Measurements from ENCODE around the gene CNTRL. TPM values are rescaled to one million over a fixed set of nuclear protein-coding genes. Genes with fewer than 3 reads are reported as not detected.
"Not testable (repeated sequence)": the region's sequence is repeated elsewhere in the genome, so short reads cannot be mapped to it uniquely, and the experiment has no call there.

Gene CNTRL
- polyA plus RNA-seq, 3 donors = 3.9 to 11.1 (median 6.7) TPM

GRCh38 chr9:121069396-121069795, 5.4 kb upstream of the CNTRL start:
- H3K27ac ChIP-seq (ENCODE audit: low read depth, low read length) = no peak overlapping the region
- 95 to 100% (median 100%) methylated on average over 1 of the region's 1 CpG for WGBS, 3 donors

GRCh38 chr9:121071370-121071755, 3.4 kb upstream of the CNTRL start:
- H3K27ac ChIP-seq (ENCODE audit: low read depth, low read length) = no peak overlapping the region
- WGBS, 3 donors = 92 to 98% (median 96%) methylated on average over 2 of the region's 2 CpGs

- WGBS, 3 donors = 16 to 44% (median 19%) methylated on average over 16 of the region's 16 CpGs
- no peak overlapping the region for H3K27ac ChIP-seq (ENCODE audit: low read depth, low read length)
Observed at GRCh38 chr9:121071756-121072421, 2.9 kb upstream of the CNTRL start.

GRCh38 chr9:121073038-121073437, 1.7 kb upstream of the CNTRL start:
- WGBS, 3 donors = 17 to 62% (median 21%) methylated on average over 4 of the region's 4 CpGs
- H3K27ac ChIP-seq (ENCODE audit: low read depth, low read length) = no peak overlapping the region

- H3K27ac ChIP-seq (ENCODE audit: low read depth, low read length) = peak overlapping the region; percentile 87
- 4 to 6% (median 5%) methylated on average over 19 of the region's 19 CpGs for WGBS, 3 donors
Observed at GRCh38 chr9:121075251-121076036, 689 bp downstream of the CNTRL start.

- H3K27ac ChIP-seq (ENCODE audit: low read depth, low read length) = no peak overlapping the region
- 68 to 75% (median 74%) methylated on average over 1 of the region's 1 CpG for WGBS, 3 donors
Observed at GRCh38 chr9:121082075-121082474, 7.3 kb downstream of the CNTRL start.

GRCh38 chr9:121085661-121086060, 10.9 kb downstream of the CNTRL start:
- whole genome bisulfite sequencing, 3 donors = 86 to 91% (median 87%) methylated on average over 1 of the region's 1 CpG

GRCh38 chr9:121088576-121088975, 13.8 kb downstream of the CNTRL start:
- H3K27ac ChIP-seq (ENCODE audit: low read depth, low read length) = no peak overlapping the region
- WGBS, 3 donors = 51 to 78% (median 66%) methylated on average over 3 of the region's 3 CpGs

More at GRCh38 chr9:121085661-121086060, 10.9 kb downstream of the CNTRL start:
- no peak overlapping the region for H3K27ac ChIP-seq (ENCODE audit: low read depth, low read length)

GRCh38 chr9:121090743-121091142, 16.0 kb downstream of the CNTRL start:
- 86 to 94% (median 92%) methylated on average over 6 of the region's 6 CpGs for WGBS, 3 donors
- not testable (repeated sequence) for H3K27ac ChIP-seq (ENCODE audit: low read depth, low read length)

- no peak overlapping the region for H3K27ac ChIP-seq (ENCODE audit: low read depth, low read length)
Observed at GRCh38 chr9:121095057-121095456, 20.3 kb downstream of the CNTRL start.

GRCh38 chr9:121098567-121099198, 23.9 kb downstream of the CNTRL start:
- no peak overlapping the region for H3K27ac ChIP-seq (ENCODE audit: low read depth, low read length)
- WGBS, 3 donors = 70 to 89% (median 88%) methylated on average over 5 of the region's 5 CpGs

- not testable (repeated sequence) for H3K27ac ChIP-seq (ENCODE audit: low read depth, low read length)
- WGBS, 3 donors = 94 to 99% (median 95%) methylated on average over 5 of the region's 5 CpGs
Observed at GRCh38 chr9:121104054-121104453, 29.3 kb downstream of the CNTRL start.

GRCh38 chr9:121105531-121105930, 30.8 kb downstream of the CNTRL start:
- H3K27ac ChIP-seq (ENCODE audit: low read depth, low read length) = no peak overlapping the region
- WGBS, 3 donors = 60 to 87% (median 61%) methylated on average over 2 of the region's 2 CpGs

- no peak overlapping the region for H3K27ac ChIP-seq (ENCODE audit: low read depth, low read length)
- WGBS, 3 donors = 46 to 66% (median 50%) methylated on average over 1 of the region's 1 CpG
Observed at GRCh38 chr9:121107029-121107428, 32.3 kb downstream of the CNTRL start.

- WGBS, 3 donors = 70 to 91% (median 77%) methylated on average over 1 of the region's 1 CpG
- no peak overlapping the region for H3K27ac ChIP-seq (ENCODE audit: low read depth, low read length)
Observed at GRCh38 chr9:121107881-121108280, 33.1 kb downstream of the CNTRL start.

GRCh38 chr9:121115466-121115865, 40.7 kb downstream of the CNTRL start:
- H3K27ac ChIP-seq (ENCODE audit: low read depth, low read length) = no peak overlapping the region
- 55 to 93% (median 73%) methylated on average over 1 of the region's 1 CpG for WGBS, 3 donors

GRCh38 chr9:121118266-121118665, 43.5 kb downstream of the CNTRL start:
- WGBS, 3 donors = 85 to 89% (median 88%) methylated on average over 2 of the region's 2 CpGs

GRCh38 chr9:121120386-121120785, 45.6 kb downstream of the CNTRL start:
- no peak overlapping the region for H3K27ac ChIP-seq (ENCODE audit: low read depth, low read length)
- 82 to 89% (median 86%) methylated on average over 2 of the region's 2 CpGs for WGBS, 3 donors

More at GRCh38 chr9:121118266-121118665, 43.5 kb downstream of the CNTRL start:
- no peak overlapping the region for H3K27ac ChIP-seq (ENCODE audit: low read depth, low read length)

- no peak overlapping the region for H3K27ac ChIP-seq (ENCODE audit: low read depth, low read length)
- 1% methylated on average over 17 of the region's 17 CpGs for WGBS, 3 donors
Observed at GRCh38 chr9:121121582-121122087, 46.9 kb downstream of the CNTRL start.

Data from adipose tissue (tissue), 3 donors.